Panc1 (cell line): Measurements from ENCODE around the gene YOD1. TPM values are rescaled to one million over a fixed set of nuclear protein-coding genes. Genes with fewer than 3 reads are reported as not detected.

Source experiments
- ATAC-seq: fragments of 200-7000 bp; cut with Tn5 transposase; 2 replicates; pipeline ENCODE4 v1.9.1; 2020; ENCODE audit warnings: mild to moderate bottlenecking, moderate library complexity
- BruUV-seq: library from RNA; stranded (reverse); fragments of 400-500 nt; replicated peaks from 2 replicates; lab custom pipeline; 2021; lab: Mats Ljungman, UMichigan
- CTCF ChIA-PET: fragments of 300-600 bp; sonication (Branson Sonifier 250); formaldehyde crosslinking; loops from one replicate; lab custom pipeline; 2022; ENCODE audit warnings: antibody characterized with exemption; lab: Charles Lee
- POLR2A ChIA-PET: fragments of 300-600 bp; sonication (Branson Sonifier 250); formaldehyde crosslinking; loops from one replicate; lab custom pipeline; 2022; ENCODE audit warnings: antibody characterized with exemption; lab: Charles Lee
- DNase-seq: peaks from one replicate; pipeline ENCODE4 v3.0.0-alpha.2; 2010; ENCODE audit warnings: low read depth, low spot score
- H3K27ac ChIP-seq: 2 replicates; pipeline ENCODE4 v1.5.1; 2011; ENCODE audit warnings: mild to moderate bottlenecking, low read length, inconsistent platforms
- H3K27me3 ChIP-seq: fragments of 200-500 bp; sonication (Bioruptor generic); 2 replicates; pipeline ENCODE4 v1.6.0; 2014; ENCODE audit warnings: low read length, inconsistent platforms; ENCODE audit not compliant: control insufficient read depth, insufficient read depth
- H3K36me3 ChIP-seq: fragments of 200-500 bp; sonication (Bioruptor generic); 2 replicates; pipeline ENCODE4 v1.5.1; 2014; ENCODE audit warnings: inconsistent platforms, mild to moderate bottlenecking, low read length, moderate library complexity; ENCODE audit not compliant: control insufficient read depth, insufficient read depth
- H3K4me1 ChIP-seq: 2 replicates; pipeline ENCODE4 v1.5.1; 2011; ENCODE audit warnings: inconsistent platforms, mild to moderate bottlenecking, low read length, moderate library complexity; ENCODE audit not compliant: control insufficient read depth, insufficient read depth
- H3K4me3 ChIP-seq, 2 experiments: 2 replicates each; pipeline ENCODE4 v1.5.1; 2011 to 2012; ENCODE audit warnings: low read depth in 2 of 2, low read length in 2 of 2, mild to moderate bottlenecking in 2 of 2, inconsistent platforms in 1 of 2, moderate library complexity in 1 of 2
- H3K9me3 ChIP-seq: fragments of 200-500 bp; sonication (Bioruptor generic); 2 replicates; pipeline ENCODE4 v1.5.1; 2014; ENCODE audit warnings: low read depth, mild to moderate bottlenecking, inconsistent platforms, low read length, moderate library complexity; ENCODE audit not compliant: control insufficient read depth, insufficient read depth
- CTCF ChIP-seq: fragments of 450-650 bp; IDR thresholded peaks from 2 replicates; pipeline ENCODE4 v1.5.1; 2017; ENCODE audit warnings: mild to moderate bottlenecking
- POLR2AphosphoS5 ChIP-seq: IDR thresholded peaks from 2 replicates; pipeline ENCODE4 v1.6.1; 2012; ENCODE audit warnings: mild to moderate bottlenecking, low read depth, low read length, moderate library complexity
- REST ChIP-seq, 2 experiments: IDR thresholded peaks; 2 replicates each; pipeline ENCODE4 v1.6.1; 2011 to 2012; ENCODE audit warnings: low read depth in 2 of 2, control low read depth in 1 of 2, low read length in 1 of 2, mild to moderate bottlenecking in 1 of 2, moderate library complexity in 1 of 2; ENCODE audit not compliant: insufficient read depth in 1 of 2
- SIN3A ChIP-seq: IDR thresholded peaks from 2 replicates; pipeline ENCODE4 v1.6.1; 2012; ENCODE audit warnings: low read depth, mild to moderate bottlenecking, low read length, moderate library complexity, borderline replicate concordance; ENCODE audit not compliant: insufficient read depth
- TCF7L2 ChIP-seq: IDR thresholded peaks from 2 replicates; pipeline ENCODE4 v1.6.1; 2011; ENCODE audit warnings: mild to moderate bottlenecking, low read depth, low read length, inconsistent platforms
- in situ Hi-C: cut with HindIII; loops from 2 replicates; pipeline ENCODE4 v1.10.0; 2016; ENCODE audit warnings: low sequenced_read_pairs, low pct_unique_long_range_greater_than_20kb
- intact Hi-C: fragments of 100-400 bp; cut with micrococcal nuclease; formaldehyde crosslinking; loops from one replicate; pipeline ENCODE4 v1.10.0; 2022; ENCODE audit not compliant: unreplicated experiment
- total RNA-seq: library from RNA; stranded (reverse); gene quantifications from one replicate; pipeline ENCODE4 v1.2.1, GENCODE V29; 2021; ENCODE audit not compliant: unreplicated experiment

The YOD1 gene
- total RNA-seq, 1 experiment from 2014 or later: 7.1 TPM

GRCh38 chr1:207063014-207063413, 12.0 kb upstream of the YOD1 start:
- no peak overlapping the region for H3K4me3 ChIP-seq
- no peaks in the 10 kb centered on the region for H3K4me1 ChIP-seq
- no peak overlapping the region for H3K27ac ChIP-seq
- no peaks in the 10 kb centered on the region for H3K9me3 ChIP-seq
- DNase-seq: no peak
- no peaks in the 10 kb centered on the region for H3K27me3 ChIP-seq
- no peak for TF ChIP-seq CTCF
- TF ChIP-seq SIN3A: no peak
- no peak for TF ChIP-seq REST (IDR thresholded peaks at IDR 0.05; ENCODE audit: insufficient read depth in 1 of 2, low read depth in 2 of 2, low read length in 1 of 2)
- TF ChIP-seq TCF7L2: no peak
- TF ChIP-seq POLR2AphosphoS5: no peak
- CTCF ChIA-PET: no interaction called here
- BruUV-seq: no TSS peak
- H3K36me3 ChIP-seq: peaks cover 3% of the 10 kb centered on the region
- intact Hi-C loops (no loop called here), in situ Hi-C loops (no loop called here)
- ATAC-seq: no peak
- POLR2A ChIA-PET: interaction anchor here (1.0 kb wide), 1 partner anchor 17 kb away, joined by 7 read pairs; no protein-coding TSS in a partner anchor

- H3K36me3 ChIP-seq: peaks cover 3% of the 10 kb centered on the region
Measured at GRCh38 chr1:207062058-207062457, 11.1 kb upstream of the YOD1 start.

More at GRCh38 chr1:207062058-207062457, 11.1 kb upstream of the YOD1 start:
- no peak overlapping the region for H3K4me3 ChIP-seq
- no peaks in the 10 kb centered on the region for H3K4me1 ChIP-seq
- TF ChIP-seq REST (IDR thresholded peaks at IDR 0.05; ENCODE audit: insufficient read depth in 1 of 2, low read depth in 2 of 2, low read length in 1 of 2) (no peak), CTCF (no peak), POLR2AphosphoS5 (no peak), SIN3A (no peak), TCF7L2 (no peak)
- DNase-seq (no peak), ATAC-seq (no peak)
- in situ Hi-C loops: no loop called here
- no peaks in the 10 kb centered on the region for H3K27me3 ChIP-seq
- BruUV-seq: no TSS peak
- intact Hi-C loops: no loop called here
- ChIA-PET CTCF (no interaction called here), POLR2A (no interaction called here)
- no peaks in the 10 kb centered on the region for H3K9me3 ChIP-seq
- no peak overlapping the region for H3K27ac ChIP-seq
